GM06990 (cell line): Measurements from ENCODE around the gene ZRANB1.

ENCODE experiments used
- DNase-seq: peaks from one replicate; pipeline ENCODE4 v3.0.0-alpha.2; 2011; ENCODE audit not compliant: insufficient read length; ENCODE audit errors: extremely low read depth
- H3K27me3 ChIP-seq: replicated peaks from 2 replicates; pipeline ENCODE4 v1.6.0; 2011; ENCODE audit warnings: low read length; ENCODE audit not compliant: control insufficient read depth, insufficient read depth
- H3K36me3 ChIP-seq: 2 replicates; pipeline ENCODE4 v1.5.1; 2011; ENCODE audit warnings: low read length; ENCODE audit not compliant: control insufficient read depth, insufficient read depth
- H3K4me3 ChIP-seq: replicated peaks from 2 replicates; pipeline ENCODE4 v1.5.1; 2011; ENCODE audit warnings: low read depth, mild to moderate bottlenecking, control low read depth, low read length
- CTCF ChIP-seq: IDR thresholded peaks from 2 replicates; pipeline ENCODE4 v1.5.1; 2011; ENCODE audit warnings: low read length, control low read depth, mild to moderate bottlenecking, inconsistent platforms; ENCODE audit not compliant: insufficient read depth, poor library complexity, severe bottlenecking

The ZRANB1 gene

GRCh38 chr10:125020386-125020785 is 78.5 kb downstream of the ZRANB1 start:
- Histone ChIP-seq H3K27me3 (no peaks in the 10 kb centered on the region; the same call in 1 of the 2 replicates), H3K4me3 (no peak overlapping the region), H3K36me3 (no peaks in the 10 kb centered on the region)
- DNase-seq = no peak
- no peak for TF ChIP-seq CTCF

- Histone ChIP-seq H3K36me3 (no peaks in the 10 kb centered on the region), H3K4me3 (no peak overlapping the region), H3K27me3 (no peaks in the 10 kb centered on the region; the same call in 1 of the 2 replicates)
- no peak for DNase-seq
- no peak for TF ChIP-seq CTCF
Observed at GRCh38 chr10:125020871-125021270, 78.9 kb downstream of the ZRANB1 start.

- Histone ChIP-seq H3K4me3 (no peak overlapping the region), H3K36me3 (no peaks in the 10 kb centered on the region), H3K27me3 (no peaks in the 10 kb centered on the region; the same call in 1 of the 2 replicates)
- no peak for DNase-seq
- no peak for TF ChIP-seq CTCF
Observed at GRCh38 chr10:125021686-125022344, 79.9 kb downstream of the ZRANB1 start.

GRCh38 chr10:125022671-125023070 is 80.7 kb downstream of the ZRANB1 start:
- no peak for TF ChIP-seq CTCF
- no peaks in the 10 kb centered on the region; the same call in 1 of the 2 replicates for H3K27me3 ChIP-seq
- DNase-seq = no peak
- H3K4me3 ChIP-seq = no peak overlapping the region
- no peaks in the 10 kb centered on the region for H3K36me3 ChIP-seq

- Histone ChIP-seq H3K27me3 (no peaks in the 10 kb centered on the region; the same call in 1 of the 2 replicates), H3K36me3 (no peaks in the 10 kb centered on the region), H3K4me3 (no peak overlapping the region)
- no peak for DNase-seq
- TF ChIP-seq CTCF = no peak
Observed at GRCh38 chr10:125023255-125023654, 81.3 kb downstream of the ZRANB1 start.

GRCh38 chr10:125023862-125024496 is 82.1 kb downstream of the ZRANB1 start:
- no peaks in the 10 kb centered on the region; the same call in 1 of the 2 replicates for H3K27me3 ChIP-seq
- TF ChIP-seq CTCF = no peak
- no peak for DNase-seq
- no peak overlapping the region for H3K4me3 ChIP-seq
- H3K36me3 ChIP-seq = no peaks in the 10 kb centered on the region
